ENCODE data around the gene TMPRSS4.

Gene TMPRSS4

GRCh38 chr11:118112711-118113430 lies 36.0 kb downstream of the TMPRSS4 start:
- TF ChIP-seq, protein P1, sequence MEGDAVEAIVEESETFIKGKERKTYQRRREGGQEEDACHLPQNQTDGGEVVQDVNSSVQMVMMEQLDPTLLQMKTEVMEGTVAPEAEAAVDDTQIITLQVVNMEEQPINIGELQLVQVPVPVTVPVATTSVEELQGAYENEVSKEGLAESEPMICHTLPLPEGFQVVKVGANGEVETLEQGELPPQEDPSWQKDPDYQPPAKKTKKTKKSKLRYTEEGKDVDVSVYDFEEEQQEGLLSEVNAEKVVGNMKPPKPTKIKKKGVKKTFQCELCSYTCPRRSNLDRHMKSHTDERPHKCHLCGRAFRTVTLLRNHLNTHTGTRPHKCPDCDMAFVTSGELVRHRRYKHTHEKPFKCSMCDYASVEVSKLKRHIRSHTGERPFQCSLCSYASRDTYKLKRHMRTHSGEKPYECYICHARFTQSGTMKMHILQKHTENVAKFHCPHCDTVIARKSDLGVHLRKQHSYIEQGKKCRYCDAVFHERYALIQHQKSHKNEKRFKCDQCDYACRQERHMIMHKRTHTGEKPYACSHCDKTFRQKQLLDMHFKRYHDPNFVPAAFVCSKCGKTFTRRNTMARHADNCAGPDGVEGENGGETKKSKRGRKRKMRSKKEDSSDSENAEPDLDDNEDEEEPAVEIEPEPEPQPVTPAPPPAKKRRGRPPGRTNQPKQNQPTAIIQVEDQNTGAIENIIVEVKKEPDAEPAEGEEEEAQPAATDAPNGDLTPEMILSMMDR (IDR thresholded peaks at IDR 0.05; ENCODE audit: low read depth, low read length), result no peak
- Histone ChIP-seq H3K27me3 (peaks cover 21% of the 10 kb centered on the region), H3K9me3 (no peaks in the 10 kb centered on the region), H3K4me3 (ENCODE audit: low read depth, low read length) (no peak overlapping the region), H3K36me3 (no peaks in the 10 kb centered on the region), H3K4me1 (no peaks in the 10 kb centered on the region)
- no peak for DNase-seq

DNA sequence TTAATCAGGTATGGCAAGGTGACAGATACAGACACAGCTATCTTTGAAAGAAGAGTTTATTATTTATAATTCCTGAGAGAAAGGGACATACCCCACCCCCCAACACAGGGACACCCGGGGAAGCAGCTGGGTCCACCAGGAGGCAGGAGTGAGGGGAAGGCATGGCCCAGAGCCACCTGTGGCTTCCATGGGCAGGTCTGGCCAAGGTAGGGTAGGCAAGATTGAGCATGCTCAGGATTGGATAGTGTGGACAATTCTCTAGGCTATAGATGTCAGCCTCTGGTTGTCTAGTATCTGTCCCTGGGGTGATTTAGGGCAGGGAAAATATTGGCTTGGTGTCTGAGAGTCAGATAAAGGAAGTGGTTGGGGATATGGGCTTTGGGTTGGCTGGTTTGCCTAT lies 37.4 kb downstream of the TMPRSS4 start:
- Histone ChIP-seq H3K4me3 (ENCODE audit: low read depth, low read length) (no peak overlapping the region), H3K4me1 (no peaks in the 10 kb centered on the region), H3K27me3 (peaks cover 18% of the 10 kb centered on the region), H3K36me3 (no peaks in the 10 kb centered on the region), H3K9me3 (no peaks in the 10 kb centered on the region)
- no peak for DNase-seq
- TF ChIP-seq, protein P1 (IDR thresholded peaks at IDR 0.05; ENCODE audit: low read depth, low read length), result no peak

GRCh38 chr11:118115048-118115447 lies 38.2 kb downstream of the TMPRSS4 start:
- no peak for DNase-seq
- TF ChIP-seq, protein P1 (IDR thresholded peaks at IDR 0.05; ENCODE audit: low read depth, low read length), result no peak
- no peaks in the 10 kb centered on the region for H3K4me1 ChIP-seq
- peaks cover 15% of the 10 kb centered on the region for H3K27me3 ChIP-seq
- no peak overlapping the region for H3K4me3 ChIP-seq (ENCODE audit: low read depth, low read length)
- no peaks in the 10 kb centered on the region for H3K36me3 ChIP-seq
- no peaks in the 10 kb centered on the region for H3K9me3 ChIP-seq

GRCh38 chr11:118117790-118118601 lies 41.1 kb downstream of the TMPRSS4 start:
- H3K4me3 ChIP-seq (ENCODE audit: low read depth, low read length), result no peak overlapping the region
- H3K4me1 ChIP-seq, result no peaks in the 10 kb centered on the region
- DNase-seq, result no peak

GRCh38 chr11:118120793-118121192 lies 43.9 kb downstream of the TMPRSS4 start:
- DNase-seq, result no peak
- Histone ChIP-seq H3K9me3 (no peaks in the 10 kb centered on the region), H3K27me3 (peaks cover 13% of the 10 kb centered on the region), H3K4me1 (no peaks in the 10 kb centered on the region), H3K4me3 (ENCODE audit: low read depth, low read length) (no peak overlapping the region), H3K36me3 (no peaks in the 10 kb centered on the region)
- TF ChIP-seq, protein P1 (IDR thresholded peaks at IDR 0.05; ENCODE audit: low read depth, low read length), result no peak

More at GRCh38 chr11:118117790-118118601, 41.1 kb downstream of the TMPRSS4 start:
- TF ChIP-seq, protein P1 (IDR thresholded peaks at IDR 0.05; ENCODE audit: low read depth, low read length), result no peak
- Histone ChIP-seq H3K27me3 (peaks cover 16% of the 10 kb centered on the region), H3K36me3 (no peaks in the 10 kb centered on the region), H3K9me3 (no peaks in the 10 kb centered on the region)

Measured in BE2C (cell line).